ENCODE data around the gene CORO7.

The CORO7 gene

DNA sequence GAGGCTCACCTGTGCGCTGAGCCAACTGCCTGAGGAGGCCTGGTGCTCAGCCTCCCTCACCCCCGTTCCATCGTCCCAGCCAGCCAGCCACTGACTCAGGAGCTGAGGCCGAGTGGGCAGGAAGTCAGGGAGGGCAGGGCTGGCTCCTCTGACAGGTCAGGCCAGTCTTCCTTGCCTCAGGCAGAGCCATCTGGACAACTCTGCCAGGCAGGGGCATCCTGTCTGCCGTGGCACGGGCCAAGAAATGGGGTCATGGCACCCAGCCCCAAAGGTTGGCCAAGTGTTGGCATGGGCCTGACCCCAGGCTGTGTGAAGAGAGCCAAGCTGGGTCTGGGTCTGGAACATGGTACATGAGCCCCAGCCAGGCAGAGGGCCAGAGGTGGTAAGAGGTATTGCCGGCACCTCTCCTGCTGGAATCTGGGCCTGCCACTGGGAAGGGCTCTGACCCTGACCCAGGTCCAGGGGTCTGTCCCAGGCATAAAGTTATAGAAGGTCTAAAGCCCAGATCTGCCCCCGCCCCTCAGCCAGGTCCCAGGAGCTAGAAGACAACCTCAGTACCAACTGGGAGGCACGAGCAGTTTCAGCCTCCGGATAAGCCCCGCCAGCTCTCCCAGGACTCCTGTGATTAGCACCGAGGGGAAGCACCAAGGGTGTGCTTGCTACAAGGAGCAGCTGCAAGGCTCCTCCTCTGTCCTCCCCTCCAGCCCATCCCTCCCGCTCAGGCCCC lies 47.2 kb downstream of the CORO7 start:
- DNase-seq: no peak

DNA sequence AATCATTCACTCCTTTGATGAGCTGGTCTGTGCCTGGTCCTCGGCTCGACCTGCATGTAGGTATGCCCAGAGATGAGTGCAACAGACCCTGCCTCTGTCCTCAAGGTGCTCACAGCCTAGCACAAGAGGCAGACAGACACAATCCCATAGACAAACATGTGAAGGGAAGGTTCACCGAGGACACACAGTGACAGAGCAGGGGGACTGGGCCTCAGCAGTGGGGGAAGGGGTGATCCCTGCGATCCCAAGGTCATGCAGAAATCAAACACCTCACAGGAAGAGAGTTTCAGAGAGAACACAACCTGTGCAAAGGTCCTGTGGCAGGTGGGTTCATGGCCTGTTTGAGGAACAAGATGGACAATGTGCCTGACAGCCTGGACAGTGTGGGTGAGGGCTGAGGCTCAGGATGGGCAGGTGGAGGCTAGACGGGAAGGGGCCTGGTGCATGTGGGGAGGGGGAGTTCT lies 49.0 kb downstream of the CORO7 start:
- DNase-seq: no peak

DNA sequence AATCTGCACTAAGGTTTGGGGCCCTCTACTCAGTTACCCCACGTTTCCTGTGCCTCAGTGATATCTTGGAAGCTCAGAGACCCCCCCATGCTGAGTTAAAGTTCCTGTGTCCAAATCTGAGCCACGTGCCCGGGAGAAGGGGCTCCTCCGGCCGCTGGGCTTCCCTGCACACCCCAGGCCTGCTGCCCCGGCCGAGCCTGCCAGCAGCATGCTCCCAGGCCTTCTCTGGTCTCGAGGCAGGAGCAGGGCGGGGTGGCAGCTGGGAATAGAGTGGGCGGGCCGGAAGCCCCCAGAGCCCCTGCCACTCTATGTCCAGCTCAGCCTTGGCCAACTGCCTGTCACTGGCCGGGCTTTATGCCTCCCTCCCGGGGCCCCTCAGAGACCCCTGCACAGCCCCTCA lies 50.4 kb downstream of the CORO7 start:
- DNase-seq: no peak

DNA sequence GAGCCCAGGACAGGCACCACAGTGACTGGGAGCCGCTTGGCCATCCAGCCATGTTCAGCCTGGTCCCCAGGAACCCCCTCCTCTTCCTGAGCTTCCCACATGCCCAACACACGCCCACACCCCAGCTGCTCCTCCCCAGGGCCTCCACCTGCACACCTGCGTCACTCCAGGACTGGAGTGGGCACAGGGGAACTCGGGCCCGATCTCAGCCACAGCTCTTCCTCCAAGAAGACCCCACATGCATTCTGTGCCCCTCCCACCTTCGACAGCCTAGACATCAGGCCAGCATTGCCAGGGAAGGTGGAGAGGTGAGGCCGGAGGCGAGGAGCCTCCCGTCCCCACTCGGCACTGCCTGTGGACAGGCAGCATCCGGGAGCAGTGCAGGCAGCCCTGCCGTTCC lies 50.8 kb downstream of the CORO7 start:
- DNase-seq: no peak

DNA sequence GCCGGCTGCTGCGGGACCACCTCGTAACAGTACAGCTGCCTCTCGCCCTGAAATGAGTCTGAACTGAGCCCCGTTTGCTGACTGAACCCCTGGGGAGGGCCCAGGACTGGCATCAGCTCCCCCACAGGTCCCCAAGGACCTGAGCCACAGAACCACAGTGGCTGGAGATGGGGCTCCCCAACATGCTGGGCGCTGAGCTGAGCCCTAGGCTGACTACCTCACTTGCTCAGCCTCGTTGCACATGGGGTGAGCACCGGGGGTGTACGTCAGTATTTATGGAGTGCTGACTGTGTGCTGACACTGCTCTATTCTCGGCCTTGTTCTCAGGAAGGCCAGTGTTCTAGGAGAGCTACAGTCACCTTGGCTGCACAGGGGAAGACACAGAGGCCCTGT lies 51.4 kb downstream of the CORO7 start:
- no peak for DNase-seq

DNA sequence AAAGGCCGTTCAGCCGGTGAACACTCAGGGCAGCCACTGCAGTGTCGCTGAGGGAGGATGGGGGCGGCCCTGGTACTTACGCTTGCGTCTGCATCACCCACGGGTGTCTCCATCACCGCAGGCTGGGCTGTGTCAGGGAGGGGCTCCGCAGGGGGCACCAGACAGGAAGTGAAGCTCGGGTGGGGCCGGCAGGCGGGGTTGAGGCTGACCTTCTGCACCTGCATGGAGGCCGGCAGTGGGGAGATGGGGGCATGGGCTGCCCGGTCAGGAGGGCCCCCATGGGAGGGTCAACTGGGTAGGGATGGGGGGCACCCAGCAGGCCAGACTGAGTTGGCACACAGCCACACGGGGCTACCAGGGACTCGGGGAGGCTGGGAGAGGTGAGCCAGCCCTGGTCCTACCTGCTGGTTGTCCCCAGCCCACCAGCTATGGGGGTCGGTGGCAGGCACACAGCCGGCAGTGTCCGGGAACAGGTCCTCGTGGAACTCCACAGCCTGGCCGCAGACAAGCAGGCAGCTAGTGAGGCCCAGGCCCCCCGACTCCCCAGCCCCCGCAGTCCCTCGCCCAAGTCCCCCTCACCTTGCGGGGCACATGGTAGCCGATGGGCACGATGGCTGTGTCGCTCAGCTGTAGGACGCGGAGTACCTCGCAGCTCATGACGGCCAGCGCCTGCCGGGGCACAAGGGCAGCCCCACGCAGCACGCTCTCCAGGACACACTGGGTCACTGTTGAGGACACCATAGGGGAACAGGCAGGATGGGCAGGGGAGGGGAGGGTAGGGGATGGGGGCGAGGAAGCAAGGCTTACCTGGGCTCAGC lies 52.0 kb downstream of the CORO7 start:
- no peak for DNase-seq

DNA sequence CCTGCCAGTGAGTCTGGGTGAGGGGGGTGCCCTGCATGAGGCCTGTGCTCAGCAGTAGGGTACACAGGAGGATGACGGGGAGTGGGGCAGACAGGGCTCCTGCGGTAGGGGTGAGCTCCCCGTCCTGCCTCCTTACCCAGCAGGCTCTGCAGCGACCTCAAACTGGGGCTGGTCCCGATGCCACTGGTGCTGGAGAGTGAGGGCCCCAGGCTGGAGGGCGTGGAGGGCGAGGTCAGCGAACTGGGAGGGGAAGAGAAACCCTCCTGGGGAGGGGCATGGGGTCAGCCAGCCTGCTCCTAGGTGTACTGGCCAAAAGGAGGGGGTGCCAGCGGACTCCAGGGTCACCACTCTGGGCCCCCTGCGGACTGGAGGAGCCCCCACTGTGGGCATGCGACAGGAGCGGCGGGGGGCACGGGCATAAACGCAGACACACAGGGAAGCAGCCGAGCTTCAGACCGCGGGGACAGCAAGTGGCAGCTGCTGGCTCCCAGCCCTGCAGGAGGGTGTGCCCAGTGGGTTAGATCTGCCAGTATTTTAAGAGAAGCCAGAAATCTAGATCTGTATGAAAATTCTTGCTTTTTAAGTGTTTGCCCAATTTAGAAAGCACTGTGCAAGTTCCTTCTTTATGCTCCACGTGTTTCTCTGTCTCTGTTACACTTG lies 53.8 kb downstream of the CORO7 start:
- no peak for DNase-seq

DNA sequence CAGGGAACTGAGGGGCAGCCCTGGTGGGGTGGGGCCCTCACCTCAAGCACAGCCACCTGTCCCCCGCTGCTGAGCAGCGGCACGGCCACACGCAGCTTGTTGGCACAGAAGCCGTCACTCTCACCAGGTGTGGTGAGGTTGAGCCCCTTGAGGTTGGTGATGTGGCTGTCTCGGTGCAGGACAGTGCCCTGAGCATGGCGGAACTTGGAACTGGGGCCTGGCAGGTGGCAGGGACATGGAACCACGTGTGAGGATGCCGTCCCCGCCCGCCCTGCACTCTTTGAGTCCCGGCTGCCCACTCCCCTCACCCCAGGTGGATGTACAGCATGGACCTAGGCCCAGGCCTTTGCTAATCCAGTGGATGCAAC lies 54.5 kb downstream of the CORO7 start:
- DNase-seq: no peak

DNA sequence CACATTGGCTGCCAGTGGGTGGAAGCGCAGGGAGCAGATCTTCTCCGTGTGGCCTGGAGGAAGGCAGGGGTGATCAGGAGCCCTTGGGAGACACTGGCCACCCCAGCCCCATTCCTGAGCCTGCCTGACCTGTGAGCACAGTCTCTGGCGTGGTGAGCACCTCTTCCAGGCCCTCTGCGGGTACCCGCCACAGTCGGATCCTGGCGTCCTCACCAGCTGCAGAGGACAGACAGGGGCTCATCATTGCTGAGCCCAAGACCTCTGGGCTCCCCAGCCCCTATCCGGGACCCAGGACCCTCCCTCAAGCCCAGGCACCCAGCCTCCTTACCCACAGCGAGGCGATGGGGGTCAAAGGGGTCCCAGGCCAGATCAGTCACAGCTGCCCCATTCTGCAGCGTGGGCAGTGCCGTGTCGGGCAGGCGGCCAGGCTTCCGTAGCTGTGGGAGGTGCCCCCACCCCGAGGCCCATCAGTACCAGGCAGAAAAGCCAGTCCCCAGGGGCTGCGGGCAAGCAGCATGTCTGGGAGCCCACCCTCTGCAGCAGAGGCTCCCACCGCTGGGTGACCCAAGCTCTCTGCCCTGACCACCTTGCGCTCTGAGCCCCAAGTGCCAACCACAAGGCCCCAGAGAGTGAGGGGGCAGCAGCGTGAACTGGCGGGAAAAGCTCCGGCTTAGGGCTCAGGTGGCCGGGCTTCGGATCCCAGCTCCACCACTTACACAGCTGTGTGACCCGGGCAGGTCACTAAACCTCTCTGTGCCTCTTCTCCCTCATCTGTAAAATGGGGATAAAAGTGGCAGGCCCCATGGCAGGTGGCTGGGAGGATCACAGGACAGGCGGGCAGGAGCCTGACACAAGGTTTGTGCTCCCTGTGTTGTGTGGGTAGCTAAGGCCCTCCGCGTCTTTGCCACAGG lies 55.1 kb downstream of the CORO7 start:
- no peak for DNase-seq

DNA sequence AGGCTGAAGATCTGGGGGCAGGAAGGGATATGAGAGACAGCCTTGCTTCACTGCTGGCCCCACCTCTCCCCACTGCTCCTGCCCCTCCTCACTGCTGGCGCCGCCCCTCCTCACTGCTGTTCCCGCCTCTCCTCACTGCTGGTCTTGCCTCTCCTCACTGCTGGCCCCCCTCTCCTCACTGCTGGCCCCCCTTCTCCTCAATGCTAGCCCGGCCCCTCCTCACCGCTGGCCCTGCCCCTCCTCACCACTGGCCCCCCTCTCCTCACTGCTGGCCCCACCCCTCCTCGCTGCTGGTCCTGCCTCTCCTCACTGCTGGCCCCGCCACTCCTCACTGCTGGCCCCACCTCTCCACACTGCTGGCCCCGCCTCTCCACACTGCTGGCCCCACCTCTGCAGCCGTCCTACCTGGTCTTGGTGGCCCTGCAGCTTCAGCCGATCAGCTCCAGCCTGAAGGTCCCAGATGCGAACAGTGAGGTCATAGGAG lies 55.8 kb downstream of the CORO7 start:
- no peak for DNase-seq

DNA sequence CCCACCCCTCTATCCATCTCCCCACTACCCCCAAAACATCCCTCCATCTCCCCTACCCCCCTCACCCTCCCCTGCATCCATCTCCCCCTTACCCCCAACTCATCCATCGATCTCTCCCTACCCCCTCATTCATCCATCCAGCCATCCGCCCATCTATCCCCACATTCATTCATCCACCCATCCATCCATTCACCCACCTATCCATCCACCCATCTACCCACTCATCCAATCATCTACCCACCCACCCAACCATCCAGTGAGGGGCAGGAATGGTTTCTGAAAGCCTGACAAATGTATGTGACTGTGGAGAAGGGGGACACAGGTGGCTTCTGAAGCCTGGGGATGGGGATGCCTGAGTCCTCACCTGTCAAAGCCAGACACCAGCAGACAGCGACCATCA lies 56.5 kb downstream of the CORO7 start:
- no peak for DNase-seq

DNA sequence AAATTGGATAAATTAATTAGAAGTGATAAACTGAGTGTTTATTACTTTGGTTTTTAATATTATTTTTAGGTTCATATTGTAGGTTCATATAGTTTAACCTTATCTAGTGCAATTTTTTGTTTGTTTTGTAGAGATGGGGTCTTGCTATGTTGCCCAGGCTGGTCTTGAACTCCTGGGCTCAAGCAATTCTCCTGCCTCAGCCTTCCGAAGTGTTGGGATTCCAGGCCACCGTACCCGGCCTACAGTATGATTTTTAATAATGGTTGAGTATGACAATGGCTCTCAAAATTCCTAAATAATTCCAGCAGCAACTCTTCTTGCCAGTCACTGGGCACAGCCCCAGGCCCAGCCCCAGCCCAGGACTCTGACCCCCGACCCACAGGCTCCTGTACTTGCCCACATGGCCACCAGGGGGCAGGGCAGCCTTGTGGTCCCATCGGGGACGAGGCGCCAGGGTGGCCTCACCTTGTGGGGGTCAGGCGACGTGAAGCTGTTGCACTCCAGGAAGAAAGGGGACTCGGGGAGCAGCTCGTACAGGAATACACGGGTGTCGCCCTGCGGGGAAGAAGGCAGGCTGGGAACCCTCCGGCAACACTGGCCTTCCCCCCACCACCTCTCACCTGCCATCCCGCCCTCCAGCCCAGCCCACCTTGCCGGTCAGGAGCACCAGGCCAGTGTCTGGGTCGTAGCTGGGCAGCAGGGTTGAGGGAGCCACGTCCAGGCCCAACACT lies 57.4 kb downstream of the CORO7 start:
- peak in 5 of 6 experiments; percentile 51 to 72 (median 62) for DNase-seq

DNA sequence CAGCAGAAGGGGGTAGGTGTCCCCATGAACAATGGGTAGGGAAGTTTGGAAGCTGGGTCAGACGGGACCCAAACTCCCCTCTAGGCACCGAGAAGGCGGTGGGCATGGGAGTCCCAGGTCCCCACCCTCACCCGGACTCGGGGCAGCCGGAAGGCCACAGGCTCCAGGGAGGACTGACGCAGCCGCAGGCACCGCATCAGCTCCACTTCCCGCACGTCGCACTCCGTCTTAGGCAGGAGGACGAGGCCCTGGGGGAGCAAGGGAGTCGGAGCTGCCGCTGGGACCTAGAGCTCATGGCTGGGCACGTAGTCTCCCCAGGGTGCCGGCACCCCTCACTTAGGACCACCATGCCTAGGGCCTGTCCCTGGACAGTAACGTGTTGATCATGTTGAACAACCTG lies 58.2 kb downstream of the CORO7 start:
- DNase-seq: no peak

DNA sequence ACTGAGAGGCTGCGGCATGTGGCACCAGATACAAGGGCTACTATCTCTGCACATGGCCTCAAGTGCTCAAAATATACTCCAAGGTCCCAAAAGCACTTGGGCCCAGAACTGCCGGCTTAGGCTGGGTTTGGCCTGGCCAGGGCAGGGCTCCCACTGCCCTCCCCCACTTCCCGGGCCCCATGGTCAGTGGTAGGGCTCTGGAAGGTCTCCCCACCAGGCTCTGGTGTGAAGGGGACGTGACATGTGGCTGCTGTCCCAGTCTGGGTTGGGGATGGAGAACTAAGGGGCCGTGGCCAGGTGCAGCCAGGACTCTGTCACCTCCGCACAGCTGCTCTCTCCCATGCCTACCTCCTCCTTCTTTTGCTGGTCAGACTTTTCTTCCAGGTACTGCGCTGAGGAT lies 59.6 kb downstream of the CORO7 start:
- DNase-seq: no peak

DNA sequence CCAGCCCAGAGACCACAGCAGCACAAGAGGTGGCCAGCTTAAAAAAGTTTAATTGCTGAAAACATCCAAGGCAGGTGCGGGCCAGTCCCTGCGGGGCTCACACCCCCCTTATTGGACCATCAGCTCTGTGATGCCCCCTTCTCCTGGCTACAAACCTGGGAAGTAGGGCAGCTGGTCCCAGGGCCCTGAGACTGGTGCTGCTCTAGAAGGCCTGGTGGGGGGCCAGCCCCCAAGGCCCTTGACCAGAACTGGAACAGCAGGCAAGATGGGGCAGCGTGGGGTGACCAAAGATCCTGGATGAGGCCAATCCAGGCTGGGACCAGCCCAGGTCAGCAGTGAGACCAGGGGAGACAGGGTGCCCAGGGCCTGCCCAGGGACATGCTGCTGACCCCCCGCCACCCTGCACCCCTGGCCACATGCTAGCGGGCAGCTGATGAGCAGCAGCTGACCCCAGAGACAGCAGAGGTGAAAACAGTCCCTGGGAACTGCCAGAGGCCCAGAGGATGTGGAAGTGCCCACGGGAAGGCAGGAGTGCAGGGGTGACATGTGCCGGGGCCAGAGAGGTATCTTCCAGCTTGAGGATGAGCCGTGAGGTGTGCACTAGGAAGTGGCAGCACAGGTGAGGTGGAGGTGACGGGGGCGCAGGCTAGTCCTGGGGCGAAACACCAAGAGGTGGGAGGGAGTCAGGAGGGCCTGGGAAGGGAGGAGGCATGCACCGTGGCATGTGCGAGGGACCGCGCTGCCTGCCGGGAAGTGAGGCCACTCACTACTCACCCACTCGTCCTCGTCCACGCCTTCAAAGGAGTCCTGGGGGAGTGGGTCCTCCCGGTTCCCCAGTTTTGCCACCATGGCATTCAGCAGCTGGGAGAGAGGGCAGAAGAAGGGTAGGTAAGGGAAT lies 61.6 kb downstream of the CORO7 start:
- DNase-seq: no peak

DNA sequence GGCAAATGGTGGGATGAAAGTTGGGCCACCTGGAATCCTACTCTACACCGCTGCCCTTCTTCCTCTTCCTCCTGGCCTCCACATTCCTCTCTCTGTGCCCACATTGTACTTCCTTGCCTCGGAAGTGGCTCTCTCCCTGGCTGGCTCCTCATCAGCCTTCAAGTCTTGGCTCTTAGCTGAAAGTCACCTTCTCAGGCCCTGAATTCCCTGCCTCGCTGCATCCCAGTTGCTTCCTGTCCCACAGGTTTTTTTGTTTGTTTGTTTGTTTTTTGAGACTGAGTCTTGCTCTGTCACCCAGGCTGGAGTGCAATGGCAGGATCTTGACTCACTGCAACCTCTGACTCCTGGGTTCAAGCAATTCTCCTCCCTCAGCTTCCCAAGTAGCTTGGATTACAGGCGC lies 62.7 kb downstream of the CORO7 start:
- no peak for DNase-seq

DNA sequence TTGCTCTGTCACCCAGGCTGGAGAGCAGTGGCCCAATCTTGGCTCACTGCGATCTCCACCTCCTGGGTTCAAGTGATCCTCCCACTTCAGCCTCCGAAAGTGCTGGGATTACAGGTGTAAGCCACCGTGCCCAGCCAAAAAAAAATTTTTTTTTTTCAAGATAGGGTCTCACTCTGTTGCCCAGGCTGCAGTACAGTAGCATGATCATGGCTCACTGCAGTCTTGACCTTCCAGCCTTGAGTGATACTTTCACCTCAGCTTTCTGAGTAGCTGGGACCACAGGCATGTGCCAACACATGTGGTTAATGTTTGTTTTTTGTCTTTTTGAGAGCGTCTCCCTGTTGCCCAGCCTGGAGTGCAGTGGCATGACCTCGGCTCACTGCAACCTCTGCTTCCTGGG lies 63.6 kb downstream of the CORO7 start:
- DNase-seq: no peak

DNA sequence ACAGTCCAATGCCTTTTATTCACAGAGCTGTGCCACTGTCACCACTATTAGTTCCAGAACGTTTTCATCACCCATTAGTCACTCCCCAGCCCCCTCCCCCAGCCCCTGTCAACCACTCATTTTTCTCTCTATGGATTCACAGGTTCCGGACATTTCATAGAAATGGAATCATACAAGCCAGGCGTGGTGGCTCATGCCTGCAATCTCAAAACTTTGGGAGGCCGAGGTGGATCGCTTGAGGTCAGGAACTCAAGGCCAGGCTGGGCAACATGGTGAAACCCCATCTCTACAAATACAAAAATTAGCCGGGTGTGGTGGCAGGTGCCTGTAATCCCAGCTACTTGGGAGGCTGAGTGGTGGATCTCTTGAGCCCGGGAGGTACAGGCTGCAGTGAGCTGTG lies 64.5 kb downstream of the CORO7 start:
- no peak for DNase-seq

DNA sequence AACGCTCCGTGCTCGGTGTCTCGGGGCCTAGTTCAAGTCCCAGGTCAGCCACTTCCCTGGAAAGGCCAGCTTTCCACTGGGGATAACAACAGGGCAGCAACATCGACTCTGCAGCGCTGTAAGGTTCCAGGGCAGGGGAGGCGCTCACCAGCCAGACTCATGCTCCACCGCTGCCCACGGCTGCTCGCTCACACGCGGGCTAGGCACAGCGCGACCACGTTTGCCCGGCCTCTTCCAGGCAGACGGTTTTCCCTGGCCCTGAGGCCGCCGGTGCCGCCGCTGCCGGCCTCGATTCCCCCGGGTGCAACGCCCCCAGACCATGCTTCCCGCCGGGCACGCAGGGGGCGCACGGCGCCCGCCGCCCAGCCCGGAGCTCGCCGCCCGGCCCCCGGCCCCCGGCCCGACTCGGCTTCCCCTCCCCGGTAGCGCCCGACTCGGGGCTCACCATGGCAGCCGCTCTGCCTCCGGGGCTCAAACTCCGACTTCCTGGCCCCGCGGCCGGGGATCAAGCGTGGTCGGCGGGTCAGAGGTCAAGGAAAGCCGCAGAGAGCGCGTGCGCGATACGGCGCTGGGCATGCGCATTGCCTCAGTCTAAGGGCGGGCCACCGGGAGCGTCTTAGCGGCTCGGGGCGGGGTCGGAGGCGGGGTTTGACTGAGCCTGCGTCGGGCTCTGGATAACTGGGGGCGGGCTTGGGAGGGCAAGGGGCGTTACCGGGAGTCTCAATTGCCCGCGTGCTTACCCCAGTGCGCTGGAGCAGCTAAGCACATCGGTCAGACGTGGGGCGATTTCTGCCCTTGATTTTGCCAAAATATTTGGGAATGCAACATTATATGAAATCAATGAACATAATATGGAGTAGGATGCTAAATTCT lies 65.4 kb downstream of the CORO7 start, which contains the start of gene PAM16:
PAM16 (minus strand) TSS at position 535 of the 873 bp plus-strand sequence; CDS start at position 448, 87 bp downstream.
- DNase-seq: peak; percentile 94 to 98 (median 96)

DNA sequence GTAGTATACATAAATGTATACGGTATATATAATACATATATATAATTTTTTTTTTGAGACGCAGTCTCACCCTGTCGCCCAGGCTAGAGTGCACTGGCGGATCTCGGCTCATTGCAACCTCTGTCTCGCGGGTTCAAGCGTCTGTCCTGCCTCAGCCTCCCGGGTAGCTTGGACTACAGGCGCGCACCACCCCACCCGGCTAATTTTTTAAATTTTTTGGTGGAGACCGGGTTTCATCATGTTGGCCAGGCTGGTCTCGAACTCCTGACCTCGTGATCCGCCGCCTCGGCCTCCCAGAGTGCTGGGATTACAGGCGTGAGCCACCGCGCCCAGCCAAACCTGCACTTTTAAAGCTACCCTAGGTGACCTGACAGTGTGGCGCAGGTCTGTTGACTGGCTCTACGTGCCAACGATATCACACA lies 66.0 kb downstream of the CORO7 start:
- DNase-seq: no peak
